Fibroblast of villous mesenchyme (primary cell): ENCODE measurements around the gene EHBP1L1. TPM values are rescaled to one million over a fixed set of nuclear protein-coding genes. Genes with fewer than 3 reads are reported as not detected.

Experiments used
- DNase-seq: peaks from one replicate; pipeline ENCODE4 v3.0.0-alpha.2; 2010; ENCODE audit warnings: low read depth
- H3K4me3 ChIP-seq: 2 replicates; pipeline ENCODE4 v1.5.1; 2011; ENCODE audit warnings: low read depth, mild to moderate bottlenecking, low read length
- total RNA-seq: library from RNA; depleted of rRNA; stranded (reverse); fragments of >200 nt; gene quantifications from 2 replicates; pipeline ENCODE4 v1.2.3, GENCODE V29; 2012
- TF ChIP-seq, protein P1 (sequence below): IDR thresholded peaks from 2 replicates; pipeline ENCODE4 v1.5.1; 2012; ENCODE audit warnings: low read depth, mild to moderate bottlenecking, low read length; ENCODE audit not compliant: insufficient read depth

Gene EHBP1L1
- total RNA-seq, 1 donor, result 33.7 TPM

DNA sequence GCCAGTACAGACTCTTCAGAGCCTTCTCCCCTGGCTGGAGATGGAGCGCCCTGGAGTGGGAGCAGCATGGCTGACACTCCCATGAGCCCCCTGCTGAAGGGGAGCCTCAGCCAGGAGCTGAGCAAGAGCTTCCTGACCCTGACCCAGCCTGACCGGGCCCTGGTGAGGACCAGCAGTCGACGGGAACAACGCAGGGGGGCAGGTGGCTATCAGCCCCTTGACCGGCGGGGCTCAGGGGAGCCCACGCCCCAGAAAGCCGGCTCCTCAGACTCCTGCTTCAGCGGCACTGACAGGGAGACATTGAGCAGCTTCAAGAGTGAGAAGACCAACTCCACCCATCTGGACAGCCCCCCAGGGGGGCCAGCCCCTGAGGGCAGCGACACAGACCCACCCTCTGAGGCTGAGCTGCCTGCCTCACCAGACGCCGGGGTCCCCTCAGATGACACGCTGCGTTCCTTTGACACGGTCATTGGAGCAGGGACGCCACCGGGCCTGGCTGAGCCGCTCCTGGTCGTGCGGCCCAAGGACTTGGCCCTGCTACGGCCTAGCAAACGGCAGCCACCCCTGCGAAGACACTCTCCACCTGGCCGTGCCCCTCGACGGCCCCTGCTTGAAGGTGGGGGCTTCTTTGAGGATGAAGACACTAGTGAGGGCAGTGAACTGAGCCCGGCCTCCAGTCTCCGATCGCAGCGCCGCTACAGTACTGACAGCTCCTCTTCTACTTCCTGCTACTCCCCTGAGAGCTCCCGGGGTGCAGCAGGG lies 42.3 kb downstream of the EHBP1L1 start:
- TF ChIP-seq, protein P1, sequence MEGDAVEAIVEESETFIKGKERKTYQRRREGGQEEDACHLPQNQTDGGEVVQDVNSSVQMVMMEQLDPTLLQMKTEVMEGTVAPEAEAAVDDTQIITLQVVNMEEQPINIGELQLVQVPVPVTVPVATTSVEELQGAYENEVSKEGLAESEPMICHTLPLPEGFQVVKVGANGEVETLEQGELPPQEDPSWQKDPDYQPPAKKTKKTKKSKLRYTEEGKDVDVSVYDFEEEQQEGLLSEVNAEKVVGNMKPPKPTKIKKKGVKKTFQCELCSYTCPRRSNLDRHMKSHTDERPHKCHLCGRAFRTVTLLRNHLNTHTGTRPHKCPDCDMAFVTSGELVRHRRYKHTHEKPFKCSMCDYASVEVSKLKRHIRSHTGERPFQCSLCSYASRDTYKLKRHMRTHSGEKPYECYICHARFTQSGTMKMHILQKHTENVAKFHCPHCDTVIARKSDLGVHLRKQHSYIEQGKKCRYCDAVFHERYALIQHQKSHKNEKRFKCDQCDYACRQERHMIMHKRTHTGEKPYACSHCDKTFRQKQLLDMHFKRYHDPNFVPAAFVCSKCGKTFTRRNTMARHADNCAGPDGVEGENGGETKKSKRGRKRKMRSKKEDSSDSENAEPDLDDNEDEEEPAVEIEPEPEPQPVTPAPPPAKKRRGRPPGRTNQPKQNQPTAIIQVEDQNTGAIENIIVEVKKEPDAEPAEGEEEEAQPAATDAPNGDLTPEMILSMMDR, result no peak
- no peak for DNase-seq
- H3K4me3 ChIP-seq, result no peak overlapping the region

- no peak for DNase-seq
- H3K4me3 ChIP-seq, result no peak overlapping the region
- TF ChIP-seq, protein P1, result no peak
These were observed 42.9 kb downstream of the EHBP1L1 start for GRCh38 chr11:65618763-65619162.

DNA sequence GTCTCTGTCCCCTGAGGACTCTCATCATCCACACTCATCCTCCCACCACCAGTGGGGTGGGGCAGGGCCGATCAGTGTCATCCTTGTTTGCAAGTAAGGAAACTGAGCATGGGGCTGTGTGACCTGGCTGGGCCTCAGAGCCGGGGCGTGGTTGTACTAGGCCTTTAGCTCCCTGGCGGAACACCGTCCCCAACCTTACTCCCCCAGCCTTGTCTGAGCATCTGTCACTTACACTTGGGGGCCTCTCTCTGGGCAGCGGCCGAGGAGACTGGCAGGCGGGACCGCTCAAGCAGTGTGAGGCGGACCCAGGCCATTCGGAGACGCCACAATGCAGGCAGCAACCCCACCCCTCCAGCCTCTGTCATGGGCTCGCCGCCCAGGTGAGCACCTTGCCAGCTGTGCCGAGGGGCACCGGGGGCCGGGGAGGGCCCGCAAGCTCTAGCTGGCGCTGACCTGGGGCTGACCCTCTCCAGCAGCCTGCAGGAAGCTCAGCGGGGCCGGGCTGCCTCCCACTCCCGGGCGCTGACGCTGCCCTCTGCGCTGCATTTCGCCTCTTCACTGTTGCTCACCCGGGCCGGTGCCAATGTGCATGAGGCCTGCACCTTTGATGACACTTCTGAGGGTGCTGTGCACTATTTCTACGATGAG lies 43.6 kb downstream of the EHBP1L1 start:
- no peak for DNase-seq
- TF ChIP-seq, protein P1, result no peak
- H3K4me3 ChIP-seq, result no peak overlapping the region

DNA sequence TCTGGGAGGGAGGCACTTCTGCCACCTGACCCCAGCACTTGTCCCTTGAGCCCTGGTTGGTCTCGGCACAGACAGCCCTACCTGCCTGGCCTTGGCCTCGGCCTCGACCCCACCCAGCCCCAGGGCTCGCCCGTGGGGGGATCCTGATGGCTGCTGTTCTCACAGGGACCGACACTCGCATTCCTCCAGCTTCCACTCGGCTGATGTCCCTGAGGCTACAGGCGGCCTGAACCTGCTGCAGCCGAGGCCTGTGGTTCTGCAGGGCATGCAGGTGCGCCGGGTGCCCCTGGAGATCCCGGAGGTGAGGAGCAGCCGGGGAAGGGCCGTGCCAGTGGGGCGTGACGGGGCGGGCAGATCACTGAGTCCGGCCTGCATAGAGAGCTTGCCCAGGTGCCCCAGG lies 44.8 kb downstream of the EHBP1L1 start:
- H3K4me3 ChIP-seq, result no peak overlapping the region
- no peak for DNase-seq
- TF ChIP-seq, protein P1, result no peak

- TF ChIP-seq, protein P1, result no peak
- no peak for DNase-seq
- H3K4me3 ChIP-seq, result no peak overlapping the region
These were observed 45.6 kb downstream of the EHBP1L1 start for GRCh38 chr11:65621460-65621859.

DNA sequence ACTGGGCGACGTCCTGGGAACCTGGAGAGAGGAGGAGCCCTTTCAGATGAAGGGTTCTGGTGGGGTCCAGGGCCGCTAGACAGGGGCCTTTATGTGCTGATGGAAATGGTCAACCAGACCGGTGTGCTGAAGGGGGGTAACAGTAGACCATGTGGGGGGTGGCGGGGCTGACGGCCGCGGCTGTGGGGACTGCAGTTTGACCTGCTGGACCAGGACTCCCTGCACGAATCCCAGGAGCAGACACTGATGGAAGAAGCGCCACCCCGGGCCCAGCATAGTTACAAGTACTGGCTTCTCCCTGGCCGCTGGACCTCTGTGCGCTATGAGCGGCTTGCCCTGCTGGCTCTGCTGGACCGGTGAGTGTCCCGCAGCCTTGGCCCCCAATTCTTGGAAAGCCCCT lies 46.2 kb downstream of the EHBP1L1 start:
- TF ChIP-seq, protein P1, result no peak
- no peak for DNase-seq
- H3K4me3 ChIP-seq, result no peak overlapping the region
